Neural cell (in vitro differentiated cells): Measurements from ENCODE around the gene VWF.

Source experiments
- EP300 ChIP-seq: fragments of 450-650 bp; conservative IDR thresholded peaks from 2 replicates; pipeline ENCODE4 v1.6.1; 2014; ENCODE audit warnings: antibody characterized with exemption, mild to moderate bottlenecking, moderate library complexity; ENCODE audit not compliant: poor library complexity, severe bottlenecking
- EZH2 ChIP-seq: fragments of 200-600, 300-800 bp; shearing (Covaris generic), sonication (generic); IDR thresholded peaks from 2 replicates; pipeline ENCODE4 v1.6.1; 2014; ENCODE audit warnings: antibody characterized with exemption, low read length, borderline replicate concordance, mild to moderate bottlenecking; ENCODE audit not compliant: insufficient read depth, poor library complexity, severe bottlenecking
- REST ChIP-seq: IDR thresholded peaks from 2 replicates; pipeline ENCODE4 v1.6.1; 2012; ENCODE audit warnings: borderline replicate concordance
- TAF1 ChIP-seq: IDR thresholded peaks from 2 replicates; pipeline ENCODE4 v1.6.1; 2012; ENCODE audit warnings: low read depth
- TF ChIP-seq, protein P1 (sequence below): fragments of 450-650 bp; IDR thresholded peaks from 2 replicates; pipeline ENCODE4 v1.5.1; 2014; ENCODE audit warnings: antibody characterized with exemption, mild to moderate bottlenecking, moderate library complexity; ENCODE audit not compliant: poor library complexity, severe bottlenecking

- TF ChIP-seq EZH2 (no peak), REST (no peak), EP300 (no peak), TAF1 (no peak)
- TF ChIP-seq, protein P1, sequence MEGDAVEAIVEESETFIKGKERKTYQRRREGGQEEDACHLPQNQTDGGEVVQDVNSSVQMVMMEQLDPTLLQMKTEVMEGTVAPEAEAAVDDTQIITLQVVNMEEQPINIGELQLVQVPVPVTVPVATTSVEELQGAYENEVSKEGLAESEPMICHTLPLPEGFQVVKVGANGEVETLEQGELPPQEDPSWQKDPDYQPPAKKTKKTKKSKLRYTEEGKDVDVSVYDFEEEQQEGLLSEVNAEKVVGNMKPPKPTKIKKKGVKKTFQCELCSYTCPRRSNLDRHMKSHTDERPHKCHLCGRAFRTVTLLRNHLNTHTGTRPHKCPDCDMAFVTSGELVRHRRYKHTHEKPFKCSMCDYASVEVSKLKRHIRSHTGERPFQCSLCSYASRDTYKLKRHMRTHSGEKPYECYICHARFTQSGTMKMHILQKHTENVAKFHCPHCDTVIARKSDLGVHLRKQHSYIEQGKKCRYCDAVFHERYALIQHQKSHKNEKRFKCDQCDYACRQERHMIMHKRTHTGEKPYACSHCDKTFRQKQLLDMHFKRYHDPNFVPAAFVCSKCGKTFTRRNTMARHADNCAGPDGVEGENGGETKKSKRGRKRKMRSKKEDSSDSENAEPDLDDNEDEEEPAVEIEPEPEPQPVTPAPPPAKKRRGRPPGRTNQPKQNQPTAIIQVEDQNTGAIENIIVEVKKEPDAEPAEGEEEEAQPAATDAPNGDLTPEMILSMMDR: no peak
Measured at GRCh38 chr12:6148061-6148460, 23.6 kb upstream of the VWF start.
